ENCODE results near the gene MEIS1. TPM values are rescaled to one million over a fixed set of nuclear protein-coding genes. Genes with fewer than 3 reads are reported as not detected.

The MEIS1 gene
- total RNA-seq, 4 donors from 2014 or later: 25.9 to 129 (median 28.8) TPM

GRCh38 chr2:66443979-66444861, 9.3 kb downstream of the MEIS1 start:
- peaks cover 47% of the 10 kb centered on the region for H3K27me3 ChIP-seq
- H3K27ac ChIP-seq: peak overlapping the region; percentile 91 to 96 (median 93)
- 67% methylated on average over 6 to 32 of the region's 33 CpGs for WGBS, 2 donors (ENCODE audit: low coverage in 1 of 2)
- no peak for DNase-seq
- H3K4me3 ChIP-seq: peak overlapping the region; percentile 4 to 73 (median 30)
- no peaks in the 10 kb centered on the region for H3K36me3 ChIP-seq
- no peaks in the 10 kb centered on the region for H3K4me1 ChIP-seq
- TF ChIP-seq CTCF (IDR thresholded peaks at IDR 0.05): no peak
- TF ChIP-seq POLR2A (IDR thresholded peaks at IDR 0.05): no peak
- TF ChIP-seq POLR2AphosphoS5 (IDR thresholded peaks at IDR 0.05): no peak
- TF ChIP-seq EP300 (IDR thresholded peaks at IDR 0.05; ENCODE audit: low read depth): no peak
- in situ Hi-C loops (cut with MboI; ENCODE audit: low pct_ligation_motif_present in 1 of 4, low pct_unique_long_range_greater_than_20kb in 1 of 4, low sequenced_read_pairs in 3 of 4) (loop anchor here in 3 of 4 donors (25.0 kb wide), 5 partner anchors 243 to 1593 kb away; no protein-coding TSS in a partner anchor), intact Hi-C loops (cut with DNase I; ENCODE audit: low total_unique reads) (loop anchor here (5.0 kb wide), 1 partner anchor 248 kb away; no protein-coding TSS in a partner anchor)
- H3K9me3 ChIP-seq: no peaks in the 10 kb centered on the region

GRCh38 chr2:66445076-66445924, 10.4 kb downstream of the MEIS1 start:
- 46 to 51% methylated on average over 7 to 44 of the region's 52 CpGs for WGBS, 2 donors (ENCODE audit: low coverage in 1 of 2)
- intact Hi-C loops (cut with DNase I; ENCODE audit: low total_unique reads): no loop called here

GRCh38 chr2:66445925-66446871, 11.3 kb downstream of the MEIS1 start:
- intact Hi-C loops (cut with DNase I; ENCODE audit: low total_unique reads): no loop called here
- no peaks in the 10 kb centered on the region for H3K9me3 ChIP-seq
- WGBS, 2 donors (ENCODE audit: low coverage in 1 of 2): 57 to 66% methylated on average over 13 to 61 of the region's 66 CpGs
- TF ChIP-seq CTCF (IDR thresholded peaks at IDR 0.05) (peak in 1 of 5 experiments; percentile 9), EP300 (IDR thresholded peaks at IDR 0.05; ENCODE audit: low read depth) (no peak)
- peaks cover 28% of the 10 kb centered on the region for H3K27me3 ChIP-seq
- H3K4me3 ChIP-seq: peak overlapping the region; percentile 27 to 73 (median 30)
- H3K27ac ChIP-seq: peak overlapping the region; percentile 91 to 96 (median 93)
- no peaks in the 10 kb centered on the region for H3K36me3 ChIP-seq
- in situ Hi-C loops (cut with MboI; ENCODE audit: low pct_ligation_motif_present in 1 of 4, low pct_unique_long_range_greater_than_20kb in 1 of 4, low sequenced_read_pairs in 3 of 4): loop anchor here in 3 of 4 donors (25.0 kb wide), 5 partner anchors 241 to 1591 kb away; no protein-coding TSS in a partner anchor
- DNase-seq: no peak
- H3K4me1 ChIP-seq: no peaks in the 10 kb centered on the region

More at GRCh38 chr2:66445076-66445924, 10.4 kb downstream of the MEIS1 start:
- Histone ChIP-seq H3K27me3 (peaks cover 37% of the 10 kb centered on the region), H3K4me1 (no peaks in the 10 kb centered on the region), H3K4me3 (peak overlapping the region; percentile 27 to 73 (median 30)), H3K36me3 (no peaks in the 10 kb centered on the region), H3K9me3 (no peaks in the 10 kb centered on the region), H3K27ac (peak overlapping the region; percentile 91 to 96 (median 93))
- DNase-seq: no peak
- TF ChIP-seq CTCF (IDR thresholded peaks at IDR 0.05) (no peak), POLR2A (IDR thresholded peaks at IDR 0.05) (no peak), EP300 (IDR thresholded peaks at IDR 0.05; ENCODE audit: low read depth) (no peak), POLR2AphosphoS5 (IDR thresholded peaks at IDR 0.05) (peak in 1 of 3 donors; percentile 18)
- in situ Hi-C loops (cut with MboI; ENCODE audit: low pct_ligation_motif_present in 1 of 4, low pct_unique_long_range_greater_than_20kb in 1 of 4, low sequenced_read_pairs in 3 of 4): loop anchor here in 3 of 4 donors (25.0 kb wide), 5 partner anchors 242 to 1592 kb away; no protein-coding TSS in a partner anchor

Measured in transverse colon (tissue), 4 donors.